ENCODE results near the gene PDCD1. TPM values are rescaled to one million over a fixed set of nuclear protein-coding genes. Genes with fewer than 3 reads are reported as not detected.
"Not testable (repeated sequence)": the region's sequence is repeated elsewhere in the genome, so short reads cannot be mapped to it uniquely, and the experiment has no call there.

Gene PDCD1
- total RNA-seq, 1 donor = 2.0 TPM

- no peak overlapping the region for H3K4me3 ChIP-seq (ENCODE audit: low read length)
- H3K4me1 ChIP-seq (ENCODE audit: insufficient read depth, low read length) = peaks cover 7% of the 10 kb centered on the region
- H3K27me3 ChIP-seq (ENCODE audit: insufficient read depth, low read length) = no peaks in the 10 kb centered on the region
These were observed 44.4 kb downstream of the PDCD1 start for GRCh38 chr2:241814393-241814642.

GRCh38 chr2:241813644-241814392 is 44.9 kb downstream of the PDCD1 start:
- Histone ChIP-seq H3K9me3 (ENCODE audit: low read depth, low read length) (no peaks in the 10 kb centered on the region), H3K27me3 (ENCODE audit: insufficient read depth, low read length) (no peaks in the 10 kb centered on the region), H3K4me3 (ENCODE audit: low read length) (no peak overlapping the region), H3K4me1 (ENCODE audit: insufficient read depth, low read length) (peaks cover 7% of the 10 kb centered on the region)

More at GRCh38 chr2:241814393-241814642, 44.4 kb downstream of the PDCD1 start:
- H3K9me3 ChIP-seq (ENCODE audit: low read depth, low read length) = no peaks in the 10 kb centered on the region

GRCh38 chr2:241812730-241813643 is 45.7 kb downstream of the PDCD1 start:
- no peak overlapping the region for H3K4me3 ChIP-seq (ENCODE audit: low read length)
- H3K9me3 ChIP-seq (ENCODE audit: low read depth, low read length) = no peaks in the 10 kb centered on the region
- peaks cover 7% of the 10 kb centered on the region for H3K4me1 ChIP-seq (ENCODE audit: insufficient read depth, low read length)
- no peaks in the 10 kb centered on the region for H3K27me3 ChIP-seq (ENCODE audit: insufficient read depth, low read length)

GRCh38 chr2:241811952-241812729 is 46.6 kb downstream of the PDCD1 start:
- no peaks in the 10 kb centered on the region for H3K9me3 ChIP-seq (ENCODE audit: low read depth, low read length)
- H3K4me3 ChIP-seq (ENCODE audit: low read length) = no peak overlapping the region
- H3K27me3 ChIP-seq (ENCODE audit: insufficient read depth, low read length) = no peaks in the 10 kb centered on the region
- H3K4me1 ChIP-seq (ENCODE audit: insufficient read depth, low read length) = peaks cover under 1% of the 10 kb centered on the region

- Histone ChIP-seq H3K4me1 (ENCODE audit: insufficient read depth, low read length) (no peaks in the 10 kb centered on the region), H3K4me3 (ENCODE audit: low read length) (no peak overlapping the region), H3K9me3 (ENCODE audit: low read depth, low read length) (no peaks in the 10 kb centered on the region), H3K27me3 (ENCODE audit: insufficient read depth, low read length) (no peaks in the 10 kb centered on the region)
These were observed 47.3 kb downstream of the PDCD1 start for GRCh38 chr2:241811201-241811951.

GRCh38 chr2:241810307-241811200 is 48.1 kb downstream of the PDCD1 start:
- Histone ChIP-seq H3K4me3 (ENCODE audit: low read length) (no peak overlapping the region), H3K27me3 (ENCODE audit: insufficient read depth, low read length) (no peaks in the 10 kb centered on the region), H3K9me3 (ENCODE audit: low read depth, low read length) (no peaks in the 10 kb centered on the region), H3K4me1 (ENCODE audit: insufficient read depth, low read length) (no peaks in the 10 kb centered on the region)

GRCh38 chr2:241809383-241810306 is 49.0 kb downstream of the PDCD1 start:
- peaks cover 3% of the 10 kb centered on the region for H3K27me3 ChIP-seq (ENCODE audit: insufficient read depth, low read length)
- H3K4me3 ChIP-seq (ENCODE audit: low read length) = no peak overlapping the region
- H3K4me1 ChIP-seq (ENCODE audit: insufficient read depth, low read length) = peaks cover 3% of the 10 kb centered on the region
- no peaks in the 10 kb centered on the region for H3K9me3 ChIP-seq (ENCODE audit: low read depth, low read length)

- Histone ChIP-seq H3K4me1 (ENCODE audit: insufficient read depth, low read length) (peaks cover 11% of the 10 kb centered on the region), H3K4me3 (ENCODE audit: low read length) (no peak within 1 kb of the TSS), H3K27me3 (ENCODE audit: insufficient read depth, low read length) (peaks cover 7% of the 10 kb centered on the region), H3K9me3 (ENCODE audit: low read depth, low read length) (no peaks in the 10 kb centered on the region)
These were observed 49.8 kb downstream of the PDCD1 start, which contains the start of gene NEU4 for GRCh38 chr2:241808721-241809382. NEU4 (plus strand) TSS chr2:241809193; CDS start chr2:241814485, 5,292 bp downstream.

GRCh38 chr2:241808051-241808720 is 50.5 kb downstream of the PDCD1 start:
- Histone ChIP-seq H3K4me3 (ENCODE audit: low read length) (no peak overlapping the region), H3K27me3 (ENCODE audit: insufficient read depth, low read length) (peaks cover 8% of the 10 kb centered on the region), H3K4me1 (ENCODE audit: insufficient read depth, low read length) (peaks cover 17% of the 10 kb centered on the region), H3K9me3 (ENCODE audit: low read depth, low read length) (no peaks in the 10 kb centered on the region)

- not testable (repeated sequence) for H3K9me3 ChIP-seq (ENCODE audit: low read depth, low read length); H3K4me3 ChIP-seq (ENCODE audit: low read length)
- peaks cover 12% of the 10 kb centered on the region for H3K27me3 ChIP-seq (ENCODE audit: insufficient read depth, low read length)
- peaks cover 18% of the 10 kb centered on the region for H3K4me1 ChIP-seq (ENCODE audit: insufficient read depth, low read length)
These were observed 52.5 kb downstream of the PDCD1 start for GRCh38 chr2:241806217-241806616.

GRCh38 chr2:241804326-241805229 is 54.1 kb downstream of the PDCD1 start:
- no peak overlapping the region for H3K4me3 ChIP-seq (ENCODE audit: low read length)
- no peaks in the 10 kb centered on the region for H3K9me3 ChIP-seq (ENCODE audit: low read depth, low read length)
- peaks cover 12% of the 10 kb centered on the region for H3K27me3 ChIP-seq (ENCODE audit: insufficient read depth, low read length)
- peaks cover 18% of the 10 kb centered on the region for H3K4me1 ChIP-seq (ENCODE audit: insufficient read depth, low read length)
